GM20431 (cell line): Measurements from ENCODE around the gene HPD.
"Not testable (repeated sequence)": the region's sequence is repeated elsewhere in the genome, so short reads cannot be mapped to it uniquely, and the experiment has no call there.

ENCODE experiments used
- in situ Hi-C: fragments of 300-500 bp; cut with MseI, MboI; formaldehyde crosslinking; loops from one replicate; pipeline ENCODE4 v1.15.0; 2020; ENCODE audit warnings: low sequenced_read_pairs; ENCODE audit not compliant: unreplicated experiment

The HPD gene

DNA sequence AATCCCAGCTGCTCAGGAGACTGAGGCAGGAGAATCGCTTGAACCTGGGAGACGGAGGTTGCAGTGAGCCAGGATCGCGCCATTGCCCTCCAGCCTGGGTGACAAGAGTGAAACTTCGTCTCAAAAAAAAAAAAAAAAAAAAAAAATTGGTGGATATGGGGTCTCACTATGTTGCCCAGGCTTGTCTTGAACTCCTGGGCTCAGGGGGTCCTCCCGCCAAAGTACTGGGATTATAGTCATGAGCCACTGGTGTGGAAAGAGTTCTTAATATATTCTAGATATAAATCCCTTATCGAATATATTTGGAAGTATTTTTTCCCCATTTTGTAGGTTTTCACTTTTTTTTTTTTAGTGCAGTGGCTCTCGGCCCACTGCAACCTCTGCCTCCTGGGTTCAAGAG lies 10.6 kb upstream of the HPD start:
- in situ Hi-C loops: not testable (repeated sequence)

- in situ Hi-C loops: no loop called here
Measured at GRCh38 chr12:121866331-121866730, 7.7 kb upstream of the HPD start.

- in situ Hi-C loops: no loop called here
Measured at GRCh38 chr12:121861636-121862254, 3.1 kb upstream of the HPD start.

DNA sequence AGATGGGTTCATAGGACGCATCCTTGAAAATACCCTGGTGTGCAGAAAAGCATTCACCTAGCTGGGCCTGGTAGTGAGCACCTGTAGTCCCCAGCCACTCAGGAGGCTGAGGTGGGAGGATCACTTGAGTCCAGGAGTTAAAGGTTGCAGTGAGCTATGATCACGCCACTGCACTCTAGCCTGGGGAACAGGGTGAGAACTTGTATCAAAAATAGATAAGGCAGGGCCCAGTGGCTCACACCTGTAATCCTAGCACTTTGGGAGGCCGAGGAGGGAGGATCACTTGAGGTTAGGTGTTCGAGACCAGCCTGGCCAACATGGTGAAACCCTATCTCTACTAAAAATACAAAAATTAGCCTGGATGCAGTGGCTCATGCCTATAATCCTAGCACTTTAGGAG lies 2.0 kb upstream of the HPD start:
- in situ Hi-C loops: not testable (repeated sequence)

DNA sequence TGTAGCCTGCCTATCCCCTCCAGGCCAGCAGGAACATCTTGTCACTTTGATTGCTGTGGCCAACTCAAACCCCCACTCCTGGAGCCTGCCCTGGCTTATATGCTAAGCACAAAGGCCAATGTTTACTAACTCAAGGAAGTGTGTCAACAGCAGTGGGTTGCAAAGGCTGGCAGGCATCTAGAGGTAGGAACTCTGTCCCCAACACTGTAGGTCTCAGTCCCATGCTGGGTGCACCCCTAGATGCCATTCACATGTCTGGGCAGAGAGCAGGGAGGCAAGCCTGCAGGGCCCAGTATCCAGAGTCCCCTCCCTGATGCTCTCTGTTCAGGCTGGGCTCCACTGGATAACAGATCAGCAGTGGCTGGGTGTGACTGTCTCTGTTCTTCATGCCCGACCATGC lies 1.6 kb upstream of the HPD start:
- in situ Hi-C loops: no loop called here

GRCh38 chr12:121858318-121858661 lies 369 bp downstream of the HPD start:
- in situ Hi-C loops: no loop called here

GRCh38 chr12:121857322-121858246 lies 1.1 kb downstream of the HPD start:
- in situ Hi-C loops: no loop called here

- in situ Hi-C loops: not testable (repeated sequence)
Measured at GRCh38 chr12:121852392-121852791, 6.3 kb downstream of the HPD start.

- in situ Hi-C loops: no loop called here
Measured at GRCh38 chr12:121849665-121850064, 9.0 kb downstream of the HPD start.

GRCh38 chr12:121849211-121849610 lies 9.4 kb downstream of the HPD start:
- in situ Hi-C loops: no loop called here

DNA sequence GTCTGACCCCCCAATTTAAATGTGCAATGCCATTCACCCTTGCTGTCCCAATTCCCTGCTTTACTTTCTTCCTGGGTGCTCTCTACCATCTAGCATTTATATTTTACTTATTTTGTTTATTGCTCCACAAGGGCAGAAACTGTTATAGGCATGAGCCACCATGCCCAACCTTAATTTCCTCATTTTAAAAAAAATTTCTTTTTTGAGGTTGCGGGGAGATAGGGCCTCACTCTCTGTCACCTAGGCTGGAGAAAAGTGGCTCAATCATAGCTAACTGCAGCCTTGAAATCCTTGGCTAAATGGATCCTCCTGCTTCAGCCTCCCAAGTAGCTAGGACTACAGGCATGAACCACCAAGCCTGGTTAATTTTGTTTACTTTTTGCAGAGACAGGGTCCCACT lies 13.0 kb downstream of the HPD start:
- in situ Hi-C loops: no loop called here

DNA sequence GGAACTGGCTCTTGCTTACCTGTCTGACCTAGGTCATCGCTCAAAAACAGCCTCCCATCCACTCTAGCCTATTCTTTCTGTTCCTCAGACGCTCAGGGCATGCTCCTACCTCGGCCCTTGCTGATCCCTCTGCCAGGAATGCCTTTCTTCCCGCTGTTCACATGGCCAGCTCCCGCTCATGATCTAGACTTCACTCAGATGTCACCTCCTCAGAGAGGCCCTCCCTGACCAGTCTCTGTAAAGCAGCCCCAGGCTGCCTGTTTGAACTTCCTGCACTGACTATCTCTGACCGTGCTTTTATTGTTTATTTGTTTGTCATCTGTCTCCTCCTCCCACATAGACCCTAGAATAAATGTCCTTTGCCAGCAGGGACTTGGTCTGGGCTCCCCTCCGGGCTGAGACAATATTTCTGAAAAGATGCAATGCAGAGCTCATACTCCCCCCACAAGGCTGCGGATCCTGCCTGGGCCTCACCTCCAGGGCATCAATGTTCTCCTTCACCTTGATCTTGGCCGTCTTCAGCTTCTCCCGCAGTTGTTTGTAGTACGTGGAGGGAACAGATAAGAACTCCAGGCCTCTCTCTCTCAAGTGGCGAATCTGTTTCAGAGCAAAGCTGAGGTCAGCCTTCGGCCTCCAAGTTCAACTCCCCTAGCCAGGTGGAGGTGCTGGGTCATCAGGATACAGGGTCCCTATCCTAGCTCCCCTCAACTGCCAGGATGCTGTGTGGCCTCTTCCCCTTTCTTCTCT lies 15.2 kb downstream of the HPD start:
- in situ Hi-C loops: no loop called here

DNA sequence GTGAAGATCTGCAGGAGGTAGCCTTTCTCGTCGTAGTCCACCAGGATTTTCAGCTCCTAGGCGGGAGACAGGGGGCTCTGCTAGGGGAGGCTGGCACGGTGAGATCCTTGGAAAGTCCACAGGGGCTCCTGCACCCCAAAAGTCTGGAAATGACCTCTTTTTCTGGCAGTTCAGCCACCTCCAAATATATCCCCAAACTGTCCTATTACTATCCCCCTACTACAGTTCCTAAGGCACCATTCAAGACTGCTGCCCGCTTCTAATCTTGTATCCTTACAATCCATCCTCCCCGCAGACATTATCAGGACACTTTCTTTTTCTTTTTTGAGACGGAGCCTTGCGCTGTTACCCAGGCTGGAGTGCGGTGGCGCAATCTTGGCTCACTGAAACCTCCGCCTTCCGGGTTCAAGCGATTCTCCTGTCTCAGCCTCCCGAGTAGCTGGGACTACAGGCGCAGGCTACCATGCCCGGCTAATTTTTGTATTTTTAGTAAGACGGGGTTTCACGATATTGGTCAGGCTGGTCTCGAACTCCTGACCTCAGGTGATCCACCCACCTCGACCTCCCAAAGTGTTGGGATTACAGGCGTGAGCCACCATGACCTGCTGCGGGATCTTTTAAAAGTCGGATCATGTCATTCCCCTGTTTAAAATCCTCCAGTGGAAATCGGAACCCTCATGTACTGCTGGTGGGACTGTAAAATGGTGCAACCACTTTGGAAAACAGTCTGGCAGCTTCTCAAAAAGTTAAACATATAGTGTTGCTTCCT lies 18.5 kb downstream of the HPD start:
- in situ Hi-C loops: no loop called here

DNA sequence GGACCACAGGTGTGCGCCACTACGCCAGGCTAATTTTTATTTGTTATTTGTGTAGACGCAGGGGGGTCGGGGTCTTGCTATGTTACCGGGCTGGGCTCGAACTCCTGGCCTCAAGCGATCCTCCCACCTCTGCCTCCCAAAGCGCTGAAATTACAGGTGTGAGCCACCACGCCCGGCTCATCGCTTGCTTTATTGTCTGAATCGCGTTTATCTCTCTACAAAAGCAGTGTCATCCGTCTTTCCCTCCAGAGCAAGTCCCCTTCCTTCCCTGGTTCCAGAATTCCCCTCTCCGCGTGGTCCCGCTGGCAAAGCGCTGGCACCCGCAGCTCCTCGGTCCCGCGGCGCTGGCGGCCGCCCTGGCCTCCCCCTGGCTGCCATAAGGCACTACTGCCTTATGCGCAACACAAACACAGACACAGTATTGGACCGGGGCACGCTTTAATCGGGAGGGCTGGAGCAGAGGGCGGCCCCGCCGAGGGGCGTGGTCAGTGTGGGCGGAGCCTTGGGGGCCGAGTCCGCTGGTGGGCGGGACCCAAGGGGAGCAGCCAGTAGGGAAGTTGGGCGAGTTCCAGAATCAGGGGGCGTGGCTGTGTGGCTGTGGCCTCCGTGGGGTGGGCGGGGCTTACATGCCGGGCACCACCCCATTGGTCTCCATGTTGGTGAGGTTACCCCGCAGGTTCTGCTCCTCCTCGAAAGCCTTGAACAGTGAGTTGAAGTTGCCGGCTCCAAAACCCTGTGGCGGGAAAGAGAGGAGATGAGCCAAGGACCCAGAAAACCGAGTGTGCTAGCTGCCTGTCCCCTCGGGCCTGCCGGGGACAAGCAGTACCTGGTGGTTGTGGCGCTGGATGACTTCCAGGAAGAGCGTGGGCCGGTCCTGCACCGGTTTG lies 19.3 kb downstream of the HPD start:
- in situ Hi-C loops: no loop called here

GRCh38 chr12:121838126-121838525 lies 20.5 kb downstream of the HPD start:
- in situ Hi-C loops: no loop called here

- in situ Hi-C loops: no loop called here
Measured at GRCh38 chr12:121837680-121838079, 21.0 kb downstream of the HPD start.

- in situ Hi-C loops: no loop called here
Measured at GRCh38 chr12:121831571-121832245, 27.0 kb downstream of the HPD start.

DNA sequence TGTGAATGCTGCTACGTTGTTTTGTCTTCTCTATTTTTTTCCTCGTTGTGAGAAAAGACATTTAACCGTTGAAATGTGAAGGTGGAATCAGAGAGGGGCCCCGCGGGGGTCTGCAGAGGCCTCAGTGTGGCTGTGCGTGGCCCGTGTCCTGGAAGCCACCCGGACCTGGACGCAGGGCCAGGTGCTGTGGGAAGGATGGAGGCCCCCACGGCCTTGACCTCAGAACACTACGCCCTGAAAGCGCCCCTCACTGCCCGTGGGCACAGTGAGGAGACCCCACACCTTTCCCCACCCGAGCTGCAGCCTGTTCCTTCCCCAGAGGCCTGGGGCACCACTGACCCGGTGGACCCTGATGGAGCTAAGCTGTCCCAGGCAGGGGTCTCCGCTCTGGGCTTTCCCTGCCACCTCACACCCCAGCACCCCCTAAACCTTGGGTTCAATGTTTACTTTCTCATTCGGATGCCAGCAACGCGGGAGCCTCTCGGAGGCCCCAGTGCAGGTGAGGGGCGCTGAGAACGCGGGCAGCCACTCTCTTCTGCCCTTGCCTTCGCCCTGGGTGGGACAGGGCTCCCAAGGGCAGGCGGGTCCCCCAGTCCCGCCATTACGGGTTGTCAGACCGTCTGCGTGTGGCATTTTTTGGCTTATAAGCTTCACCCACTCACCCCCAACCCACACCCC lies 27.9 kb downstream of the HPD start:
- in situ Hi-C loops: no loop called here
